HL-60/S4 treated with phorbol 12-myristate 13-acetate at 8.2 ng/mL for 4 days and 3 days (cell line): ENCODE measurements around the gene ESYT1.

Source experiments
- in situ Hi-C: fragments of 300-500 bp; cut with MboI; formaldehyde crosslinking; loops from 2 replicates; pipeline ENCODE4 v1.15.0; 2022; ENCODE audit warnings: low sequenced_read_pairs

ESYT1 gene

GRCh38 chr12:56127888-56128669, at the start of gene ESYT1:
ESYT1 (plus strand) TSS chr12:56128267; CDS start chr12:56128320, 53 bp downstream.
- in situ Hi-C loops, result no loop called here

GRCh38 chr12:56078427-56078826, 49.6 kb upstream of the ESYT1 start:
- in situ Hi-C loops, result no loop called here

GRCh38 chr12:56078931-56079722, 48.9 kb upstream of the ESYT1 start:
- in situ Hi-C loops, result no loop called here

- in situ Hi-C loops, result no loop called here
Measured at GRCh38 chr12:56079723-56080555, 48.1 kb upstream of the ESYT1 start, which contains the start of gene ERBB3. ERBB3 (plus strand) TSS chr12:56080165; CDS start chr12:56080301, 136 bp downstream.

- in situ Hi-C loops, result no loop called here
Measured at GRCh38 chr12:56080556-56081138, 47.4 kb upstream of the ESYT1 start.

- in situ Hi-C loops, result no loop called here
Measured at GRCh38 chr12:56081393-56082347, 46.4 kb upstream of the ESYT1 start.

- in situ Hi-C loops, result no loop called here
Measured at GRCh38 chr12:56082382-56082781, 45.7 kb upstream of the ESYT1 start.

- in situ Hi-C loops, result no loop called here
Measured at GRCh38 chr12:56082967-56083366, 45.1 kb upstream of the ESYT1 start.

- in situ Hi-C loops, result no loop called here
Measured at GRCh38 chr12:56084958-56085543, 43.0 kb upstream of the ESYT1 start.

GRCh38 chr12:56086096-56086495, 42.0 kb upstream of the ESYT1 start:
- in situ Hi-C loops, result no loop called here

- in situ Hi-C loops, result no loop called here
Measured at GRCh38 chr12:56086608-56087007, 41.5 kb upstream of the ESYT1 start.

- in situ Hi-C loops, result no loop called here
Measured at GRCh38 chr12:56087220-56087619, 40.8 kb upstream of the ESYT1 start.

GRCh38 chr12:56097738-56098137, 30.3 kb upstream of the ESYT1 start:
- in situ Hi-C loops, result no loop called here

- in situ Hi-C loops, result no loop called here
Measured at GRCh38 chr12:56098592-56098991, 29.5 kb upstream of the ESYT1 start.

GRCh38 chr12:56099787-56100186, 28.3 kb upstream of the ESYT1 start:
- in situ Hi-C loops, result no loop called here

GRCh38 chr12:56101045-56101444, 27.0 kb upstream of the ESYT1 start:
- in situ Hi-C loops, result no loop called here

- in situ Hi-C loops, result no loop called here
Measured at GRCh38 chr12:56102683-56103065, 25.4 kb upstream of the ESYT1 start.

GRCh38 chr12:56103066-56103711, 24.9 kb upstream of the ESYT1 start:
- in situ Hi-C loops, result no loop called here

GRCh38 chr12:56103823-56104108, 24.3 kb upstream of the ESYT1 start:
- in situ Hi-C loops, result no loop called here
